Right lung (tissue), 5 donors: ENCODE results near the gene CYCS. TPM values are rescaled to one million over a fixed set of nuclear protein-coding genes. Genes with fewer than 3 reads are reported as not detected.
"Not testable (repeated sequence)": the region's sequence is repeated elsewhere in the genome, so short reads cannot be mapped to it uniquely, and the experiment has no call there.

Source experiments
- DNase-seq, 2 donors: peaks; one replicate each; pipeline ENCODE4 v3.0.0-alpha.2; 2013
- polyA plus RNA-seq, 5 donors: library from polyadenylated mRNA; unstranded; fragments of 120-200 nt; gene quantifications; one replicate each; pipeline versions ENCODE4 v1.2.1 to v1.2.3, GENCODE V29; 2013; ENCODE audit warnings: inconsistent platforms in 1 of 5, low replicate concordance in 1 of 5; ENCODE audit not compliant: insufficient read length in 5 of 5, insufficient read depth in 1 of 5

CYCS gene
- polyA plus RNA-seq, 5 donors = 63.1 to 92.1 (median 68.2) TPM

DNA sequence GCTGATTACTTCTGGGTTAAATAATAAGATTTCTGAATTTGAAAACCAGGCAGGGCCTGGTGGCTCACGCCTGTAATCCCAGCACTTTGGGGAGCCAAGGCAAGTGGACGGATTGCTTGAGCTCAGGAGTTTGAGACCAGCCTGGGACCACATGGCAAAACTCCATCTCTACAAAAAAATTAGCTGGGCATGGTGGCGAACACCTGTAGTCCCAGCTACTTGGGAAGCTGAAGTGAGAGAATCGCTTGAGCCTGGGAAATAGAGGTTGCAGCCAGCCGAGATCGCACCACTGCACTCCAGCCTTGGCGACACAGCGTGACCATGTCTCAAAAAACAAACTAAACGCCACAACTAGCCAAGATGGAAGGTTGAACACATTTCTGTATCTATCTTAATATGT, 3.5 kb downstream of the CYCS start:
- no peak for DNase-seq

- no peak for DNase-seq
These were observed 6.0 kb downstream of the CYCS start for GRCh38 chr7:25119102-25119501.

DNA sequence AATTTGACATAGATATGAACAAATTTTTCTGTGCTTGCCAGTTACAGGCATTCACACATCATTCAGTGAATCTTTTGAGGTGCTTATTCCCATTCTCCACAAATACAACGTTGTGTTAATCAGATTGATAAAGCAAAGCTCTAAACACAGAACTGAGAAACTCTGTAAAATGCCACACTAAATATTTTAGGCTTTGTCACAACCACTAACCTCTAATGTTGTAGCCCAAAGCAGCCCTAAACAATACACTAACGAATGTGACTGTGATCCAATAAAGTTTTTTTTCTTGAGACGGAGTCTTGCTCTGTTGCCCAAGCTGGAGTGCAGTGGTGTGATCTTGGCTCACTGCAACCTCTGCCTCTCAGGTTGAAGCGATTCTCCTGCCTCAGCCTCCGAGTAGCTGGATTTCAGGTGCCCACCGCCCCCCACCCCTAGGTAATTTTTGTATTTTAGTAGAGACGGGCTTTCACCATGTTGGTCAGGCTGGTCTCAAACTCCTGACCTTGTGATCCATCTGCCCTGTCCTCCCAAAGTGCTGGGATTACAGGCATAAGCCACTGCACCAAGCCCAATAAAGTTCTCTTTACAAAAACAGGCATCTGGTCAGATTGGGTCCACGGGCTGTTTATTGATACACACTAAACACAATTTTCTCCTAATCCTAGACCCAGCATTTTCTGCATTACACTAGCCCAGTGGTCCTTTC, 6.9 kb downstream of the CYCS start:
- no peak for DNase-seq

DNA sequence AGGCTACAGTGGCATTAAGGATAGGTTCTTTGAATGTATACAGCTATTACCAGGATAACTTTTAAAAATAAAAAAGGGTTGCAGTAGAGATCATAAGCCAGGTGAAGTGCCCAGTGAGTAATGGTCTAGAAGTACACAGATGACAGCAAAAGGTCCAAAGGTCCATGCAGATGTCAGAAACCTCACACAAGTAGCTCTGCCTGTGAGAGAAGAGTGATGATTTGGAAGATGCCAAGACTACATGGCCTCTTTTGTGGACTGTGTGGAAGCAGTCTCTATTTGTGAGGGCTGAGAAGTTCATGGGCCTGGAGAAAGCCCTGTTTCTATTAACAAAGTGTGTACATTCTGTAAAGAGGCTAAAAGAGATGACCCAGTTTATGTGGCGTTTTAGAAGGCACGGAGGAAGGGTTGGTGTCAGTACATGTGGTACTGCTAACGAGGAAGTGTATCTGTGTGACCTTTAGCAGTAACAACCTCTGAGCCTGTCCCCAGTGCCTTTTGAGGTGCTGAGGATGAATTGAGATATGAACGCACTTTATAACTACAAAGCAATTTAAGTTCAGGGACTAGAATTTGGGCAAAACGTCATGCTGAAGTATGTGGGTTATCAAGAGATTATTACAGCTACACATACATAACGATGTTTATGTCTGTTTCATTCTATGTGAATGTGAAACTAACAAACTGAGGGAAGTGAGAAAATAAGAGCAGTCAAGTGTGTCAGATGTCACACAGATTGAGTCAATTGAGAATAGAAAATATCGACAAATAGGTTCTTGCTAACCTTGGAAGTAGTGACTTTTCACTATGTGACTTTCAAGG, 7.6 kb downstream of the CYCS start:
- no peak for DNase-seq

- DNase-seq = no peak
These were observed 8.4 kb downstream of the CYCS start for GRCh38 chr7:25116621-25117020.

GRCh38 chr7:25110514-25110913, 14.5 kb downstream of the CYCS start:
- not testable (repeated sequence) for DNase-seq

DNA sequence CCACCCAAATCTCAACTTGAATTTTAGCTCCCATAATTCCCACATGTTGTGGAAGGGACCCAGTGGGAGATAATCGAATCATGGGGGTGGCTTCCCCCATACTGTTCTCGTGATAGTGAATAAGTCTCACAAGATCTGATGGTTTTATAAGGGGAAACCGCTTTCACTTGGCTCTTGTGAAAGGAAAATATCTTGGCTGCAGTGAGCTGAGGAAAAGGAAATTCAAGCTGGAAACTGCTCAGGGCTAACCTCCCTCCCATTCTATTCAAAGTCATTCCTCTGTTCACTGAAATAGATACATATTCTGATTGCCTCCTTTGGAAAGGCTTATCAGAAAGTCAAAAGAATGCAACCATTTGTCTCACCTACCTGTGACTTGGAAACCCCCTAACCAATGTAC, 15.8 kb downstream of the CYCS start:
- DNase-seq = no peak

GRCh38 chr7:25105911-25106310, 19.1 kb downstream of the CYCS start:
- no peak for DNase-seq

DNA sequence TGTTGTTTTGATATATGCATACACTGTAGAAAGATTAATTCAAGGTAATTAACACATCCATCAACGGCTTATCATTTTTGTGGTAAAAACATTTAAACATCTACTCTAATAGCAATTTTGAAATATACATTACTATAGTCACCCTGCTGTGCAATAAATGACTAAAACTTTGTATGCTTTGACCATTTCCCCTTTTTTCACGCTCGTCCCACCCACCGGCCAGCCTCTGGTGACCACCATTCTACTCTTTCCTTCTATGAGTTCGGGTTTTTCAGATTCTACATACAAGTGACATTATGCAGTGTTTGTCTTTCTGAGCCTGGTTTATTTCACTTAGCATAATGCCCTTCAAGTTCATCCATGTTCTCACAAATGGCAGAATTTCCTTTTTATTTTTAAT, 21.3 kb downstream of the CYCS start:
- no peak for DNase-seq

- DNase-seq = no peak
These were observed 23.2 kb downstream of the CYCS start for GRCh38 chr7:25101817-25102216.

DNA sequence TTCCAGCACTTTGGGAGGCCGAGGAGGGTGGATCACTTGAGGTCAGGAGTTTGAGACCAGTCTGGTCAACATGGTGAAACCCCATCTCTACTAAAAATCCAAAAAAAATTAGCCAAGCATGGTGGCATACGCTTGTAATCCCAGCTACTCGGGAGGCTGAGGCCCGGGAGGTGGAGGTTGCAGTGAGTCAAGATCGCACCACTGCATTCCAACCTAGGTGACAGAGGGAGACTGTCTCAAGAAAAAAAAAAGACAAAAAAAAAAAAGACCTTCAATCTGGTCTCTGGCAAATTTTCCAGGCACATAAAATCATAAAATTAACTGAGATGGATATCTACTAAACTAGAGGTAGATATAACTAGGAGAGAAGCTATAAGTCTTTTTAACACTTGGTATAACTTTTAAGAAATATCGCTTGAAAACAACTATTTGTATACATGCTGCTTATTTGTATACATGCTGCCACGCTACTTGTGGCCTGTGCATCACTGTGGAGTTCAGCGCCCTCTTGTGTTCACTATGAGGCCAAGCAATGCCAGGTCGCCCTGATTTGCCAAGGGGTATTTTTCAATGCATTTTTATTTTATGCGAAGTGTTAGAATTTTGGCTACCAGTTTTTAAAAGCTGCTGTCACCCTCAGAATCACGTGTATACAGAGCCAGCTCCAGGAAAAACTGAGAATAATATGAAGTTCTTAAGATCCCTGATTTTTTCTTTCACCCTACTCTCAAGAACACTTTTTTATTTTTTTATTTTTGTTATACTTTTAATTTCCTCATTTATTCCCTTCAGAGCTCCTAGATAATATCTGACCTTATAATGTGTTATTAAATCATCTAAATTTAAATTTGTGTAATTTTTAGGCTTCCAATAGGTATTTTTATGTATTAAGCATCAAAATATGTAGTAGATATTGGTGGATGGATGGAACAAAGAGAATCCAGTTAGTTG, 26.7 kb downstream of the CYCS start:
- peak; percentile 16 to 35 for DNase-seq

DNA sequence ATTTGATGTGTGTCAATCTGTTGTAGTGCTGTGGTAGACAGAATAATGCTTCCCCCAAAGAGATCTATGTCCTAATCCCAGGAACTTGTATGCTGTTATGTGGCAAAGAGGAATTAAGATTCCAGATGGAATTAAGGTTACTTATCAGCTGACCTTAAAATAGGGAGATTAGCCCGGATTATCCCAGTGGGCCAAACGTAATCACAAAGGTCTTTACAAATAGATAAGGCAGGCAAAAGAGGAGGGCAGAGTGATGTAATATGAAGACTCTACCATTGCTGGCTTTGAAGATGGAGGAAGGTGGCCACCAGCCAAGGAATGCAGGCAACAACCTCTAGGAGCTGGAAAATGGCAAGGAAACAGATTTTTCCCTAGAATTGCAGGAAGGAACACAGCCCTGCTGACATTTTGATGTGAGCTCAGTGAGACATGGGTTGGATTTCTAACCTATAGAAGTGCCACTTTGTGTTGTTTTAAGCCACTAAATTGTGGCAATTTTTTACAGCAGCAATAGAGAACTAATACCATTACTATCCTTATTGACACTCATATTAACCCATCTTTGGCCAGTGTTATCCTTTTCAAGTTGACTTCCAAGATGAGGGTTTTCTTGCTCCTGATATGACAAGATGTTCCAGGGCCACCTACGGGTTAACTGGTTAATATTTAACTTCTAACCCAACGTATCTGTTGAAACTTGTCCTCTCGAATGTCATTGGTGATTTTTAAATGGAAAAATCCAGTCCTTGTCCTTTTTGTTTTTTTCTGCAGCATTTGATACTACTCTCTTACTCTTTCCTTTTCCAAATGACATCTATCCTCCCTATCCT, 29.3 kb downstream of the CYCS start:
- DNase-seq = no peak

DNA sequence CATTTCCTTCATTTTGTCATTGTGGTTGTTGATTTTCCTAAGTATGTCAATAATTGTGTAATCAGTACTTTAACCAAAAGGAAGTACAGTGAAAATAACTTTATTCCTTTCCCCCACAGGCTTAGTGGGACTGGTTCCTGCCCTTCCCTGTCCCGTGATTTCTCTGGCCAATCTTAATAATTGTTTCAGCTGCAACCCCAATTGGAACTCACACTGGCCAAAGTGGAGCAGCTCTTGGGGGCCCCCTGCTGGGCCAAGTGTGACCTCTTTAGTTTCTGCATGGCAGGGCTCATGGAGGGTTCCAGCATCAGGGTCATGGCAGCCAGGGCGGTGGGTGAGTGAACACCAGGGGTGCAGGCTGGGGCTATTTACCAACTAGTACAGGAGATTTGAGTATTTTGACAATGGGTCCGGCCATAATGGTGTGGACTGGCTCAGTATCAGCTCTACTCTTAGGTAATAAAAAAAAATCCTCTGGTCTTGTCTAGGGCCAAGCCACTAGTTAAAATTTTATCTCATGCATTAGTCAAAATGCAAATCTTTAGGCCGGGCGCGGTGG, 31.7 kb downstream of the CYCS start:
- peak in 1 of 2 donors; percentile 30 for DNase-seq

- no peak for DNase-seq
These were observed 33.3 kb downstream of the CYCS start for GRCh38 chr7:25091779-25092178.

DNA sequence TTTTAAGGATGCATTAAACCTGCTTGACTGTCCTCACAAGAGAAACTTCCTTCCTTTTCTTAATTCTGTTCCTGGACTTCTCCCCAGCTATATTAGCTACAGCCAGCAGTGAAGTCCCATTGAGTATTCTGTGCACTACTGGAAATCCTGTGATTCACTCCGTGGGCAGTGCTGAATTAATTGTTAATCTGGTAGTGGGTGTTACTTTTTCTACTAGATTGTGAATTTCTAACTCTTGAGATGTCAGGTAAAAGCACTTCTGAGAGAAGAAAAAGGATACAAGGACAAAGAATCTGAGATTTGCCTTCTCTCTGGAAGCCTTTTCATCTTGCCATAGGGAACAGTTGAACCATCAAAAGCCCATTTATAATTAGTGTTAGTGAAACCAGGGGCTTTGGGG, 33.9 kb downstream of the CYCS start:
- DNase-seq = no peak

DNA sequence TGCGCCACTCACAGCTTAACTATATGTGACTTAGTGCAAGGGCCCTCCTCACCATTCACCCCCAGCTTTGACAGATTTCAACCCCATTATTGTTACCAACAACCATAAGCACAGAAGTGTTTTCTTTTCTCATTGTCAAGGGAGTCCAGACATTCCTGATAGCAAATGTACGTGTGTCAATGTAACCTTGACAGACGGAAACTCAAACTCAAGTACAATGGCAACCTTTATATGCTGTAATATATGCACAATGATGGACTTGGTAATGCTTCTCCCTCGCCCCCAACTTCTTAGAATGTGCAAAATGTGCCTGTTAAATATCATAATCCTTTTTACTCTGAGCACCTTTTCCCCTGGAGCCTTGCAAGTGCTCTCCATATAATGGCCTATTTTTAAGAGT, 34.7 kb downstream of the CYCS start:
- no peak for DNase-seq

DNA sequence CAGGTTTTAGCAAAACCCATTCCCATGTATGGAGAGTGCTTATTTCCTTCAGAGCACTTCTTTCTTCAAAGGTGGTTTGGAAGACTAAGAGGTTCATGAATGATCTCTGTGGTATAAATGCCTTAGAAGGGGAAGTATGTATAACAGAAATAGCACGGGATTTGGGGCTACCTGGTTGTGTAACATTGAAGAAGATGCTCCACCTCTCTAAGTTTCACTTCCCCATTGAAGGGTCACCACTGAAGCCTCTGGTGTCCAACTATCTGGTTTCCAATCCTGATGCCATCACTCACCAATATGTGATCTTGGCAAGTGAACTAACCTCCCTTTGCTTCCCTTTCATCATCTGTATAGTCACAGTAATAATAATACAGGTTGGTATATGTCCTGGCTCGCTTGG, 37.2 kb downstream of the CYCS start:
- DNase-seq = no peak

- no peak for DNase-seq
These were observed 40.2 kb downstream of the CYCS start for GRCh38 chr7:25084821-25085220.

DNA sequence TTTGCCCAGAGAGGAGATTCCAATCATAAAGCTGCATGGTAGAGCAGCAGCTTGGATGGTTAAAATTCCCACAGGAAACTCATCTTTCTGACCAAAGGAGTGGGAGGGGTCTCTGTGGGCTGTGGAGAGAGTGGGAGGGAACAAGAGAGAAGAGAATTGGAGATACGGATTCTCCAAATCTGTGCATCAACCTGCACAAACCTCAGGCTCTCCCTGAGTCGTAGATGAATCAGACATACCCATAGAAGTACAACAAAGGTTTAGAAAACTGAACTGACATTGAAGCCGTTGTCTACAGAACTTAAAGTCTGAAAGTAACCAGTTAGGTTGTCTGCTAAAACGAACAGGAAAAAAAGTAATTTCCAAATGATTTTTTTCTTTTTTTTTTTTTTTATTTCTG, 41.9 kb downstream of the CYCS start:
- no peak for DNase-seq

DNA sequence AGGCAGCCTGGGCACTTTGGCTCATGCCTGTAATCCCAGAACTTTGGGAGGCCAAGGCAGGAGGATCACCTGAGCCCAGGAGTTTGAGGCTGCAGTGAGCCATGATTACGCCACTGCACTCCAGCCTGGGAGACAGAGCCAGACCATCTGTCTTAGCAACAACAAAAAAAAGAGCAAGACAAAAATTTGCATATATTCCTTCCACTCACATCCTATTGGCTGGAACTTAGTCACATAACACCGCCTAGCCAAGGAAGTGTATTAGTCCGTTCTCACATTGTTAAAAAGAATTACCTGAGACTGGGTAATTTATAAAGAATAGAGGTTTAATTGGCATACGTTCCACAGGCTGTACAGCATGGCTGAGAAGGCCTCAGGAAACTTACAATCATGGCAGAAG, 43.0 kb downstream of the CYCS start:
- DNase-seq = not testable (repeated sequence)

- DNase-seq = no peak
These were observed 48.0 kb downstream of the CYCS start for GRCh38 chr7:25077096-25077495.
